NCI-H1105 (cell line): ENCODE data around the gene MED9.
A peak's percentile ranks its signal among the peaks of the same experiment; 100 is the strongest.
"Not testable (repeated sequence)": the region's sequence is repeated elsewhere in the genome, so short reads cannot be mapped to it uniquely, and the experiment has no call there.

Source experiments
- DNase-seq: peaks from one replicate; lab custom pipeline; 2025; lab: John Stamatoyannopoulos, UW

MED9 gene

GRCh38 chr17:17476865-17477467, at the start of gene MED9:
Gene MED9 (plus strand): TSS chr17:17477000. CDS start chr17:17477042, 42 bp downstream.
- peak; percentile 98 for DNase-seq

GRCh38 chr17:17429222-17429621, 47.6 kb upstream of the MED9 start:
- no peak for DNase-seq

- DNase-seq: not testable (repeated sequence)
Observed at GRCh38 chr17:17430924-17431323, 45.9 kb upstream of the MED9 start.

GRCh38 chr17:17431605-17432004, 45.2 kb upstream of the MED9 start:
- DNase-seq: no peak

- no peak for DNase-seq
Observed at GRCh38 chr17:17433000-17433703, 43.6 kb upstream of the MED9 start.

- DNase-seq: no peak
Observed at GRCh38 chr17:17434477-17434876, 42.3 kb upstream of the MED9 start.

- no peak for DNase-seq
Observed at GRCh38 chr17:17435323-17435722, 41.5 kb upstream of the MED9 start.

- DNase-seq: no peak
Observed at GRCh38 chr17:17437461-17437860, 39.3 kb upstream of the MED9 start.

GRCh38 chr17:17437893-17438292, 38.9 kb upstream of the MED9 start:
- DNase-seq: no peak

GRCh38 chr17:17440010-17440843, 36.6 kb upstream of the MED9 start:
- peak; percentile 93 for DNase-seq

- no peak for DNase-seq
Observed at GRCh38 chr17:17440938-17441675, 35.7 kb upstream of the MED9 start.

GRCh38 chr17:17443173-17443572, 33.6 kb upstream of the MED9 start:
- DNase-seq: no peak

- DNase-seq: no peak
Observed at GRCh38 chr17:17445296-17445924, 31.4 kb upstream of the MED9 start.

GRCh38 chr17:17445925-17446665, 30.7 kb upstream of the MED9 start:
- no peak for DNase-seq

GRCh38 chr17:17446666-17447155, 30.1 kb upstream of the MED9 start:
- no peak for DNase-seq

- DNase-seq: no peak
Observed at GRCh38 chr17:17447264-17447663, 29.5 kb upstream of the MED9 start.

GRCh38 chr17:17448076-17448475, 28.7 kb upstream of the MED9 start:
- DNase-seq: no peak

GRCh38 chr17:17448723-17449122, 28.1 kb upstream of the MED9 start:
- DNase-seq: no peak

- DNase-seq: no peak
Observed at GRCh38 chr17:17453088-17453487, 23.7 kb upstream of the MED9 start.

GRCh38 chr17:17454276-17454675, 22.5 kb upstream of the MED9 start:
- no peak for DNase-seq

GRCh38 chr17:17454700-17455099, 22.1 kb upstream of the MED9 start:
- not testable (repeated sequence) for DNase-seq
